Activated CD4-positive, alpha-beta T cell treated with anti-CD3 and anti-CD28 coated beads, Interleukin-2, amount 10 ng/mL, durations not matched to agents 24 days and 14 days (primary cell): ENCODE measurements around the gene HINT2. TPM values are rescaled to one million over a fixed set of nuclear protein-coding genes. Genes with fewer than 3 reads are reported as not detected.

Source experiments
- DNase-seq: peaks from one replicate; pipeline ENCODE4 v3.0.0; 2022
- H3K27ac Mint-ChIP-seq: one replicate; pipeline ENCODE4 v1.8.0; 2022; ENCODE audit warnings: mild to moderate bottlenecking, mixed read lengths
- H3K27me3 Mint-ChIP-seq: one replicate; pipeline ENCODE4 v1.8.0; 2022; ENCODE audit warnings: mixed read lengths
- H3K36me3 Mint-ChIP-seq: one replicate; pipeline ENCODE4 v1.8.0; 2022; ENCODE audit warnings: low read depth, mild to moderate bottlenecking, mixed read lengths
- H3K4me1 Mint-ChIP-seq: one replicate; pipeline ENCODE4 v1.8.0; 2021; ENCODE audit warnings: mixed read lengths
- H3K4me3 Mint-ChIP-seq: one replicate; pipeline ENCODE4 v1.8.0; 2022; ENCODE audit warnings: mild to moderate bottlenecking, moderate library complexity, mixed read lengths
- H3K9me3 Mint-ChIP-seq: one replicate; pipeline ENCODE4 v1.8.0; 2021; ENCODE audit warnings: mixed read lengths
- intact Hi-C: fragments of 100-400 bp; cut with micrococcal nuclease; formaldehyde crosslinking; loops from one replicate; pipeline ENCODE4 v1.15.1; 2023
- total RNA-seq: library from RNA; stranded (reverse); gene quantifications from 2 replicates; pipeline ENCODE4 v1.2.3, GENCODE V29; 2022

The HINT2 gene
- total RNA-seq, 1 donor from 2014 or later: 42.5 TPM

DNA sequence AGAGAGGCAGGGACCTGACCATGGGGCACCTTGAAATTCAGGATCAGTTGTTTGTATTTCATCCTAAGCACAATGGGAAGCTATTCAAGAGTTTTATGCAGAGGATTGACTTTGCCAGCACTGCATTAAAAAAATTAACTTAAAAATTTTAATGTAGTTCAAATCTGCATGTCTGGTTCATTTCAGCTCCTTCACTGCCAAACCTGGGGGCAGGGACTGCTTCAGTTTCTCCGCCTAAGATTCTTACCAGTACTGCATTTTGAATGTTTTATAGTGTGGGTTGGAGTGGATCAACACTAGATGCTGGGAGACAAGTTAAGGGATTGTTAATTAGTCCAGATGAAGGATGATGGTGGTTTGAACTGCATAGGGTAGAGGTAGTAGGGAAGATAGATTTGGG is 45.1 kb downstream of the HINT2 start:
- H3K36me3 Mint-ChIP-seq: no peaks in the 10 kb centered on the region
- intact Hi-C loops: no loop called here
- H3K4me3 Mint-ChIP-seq: no peak overlapping the region

DNA sequence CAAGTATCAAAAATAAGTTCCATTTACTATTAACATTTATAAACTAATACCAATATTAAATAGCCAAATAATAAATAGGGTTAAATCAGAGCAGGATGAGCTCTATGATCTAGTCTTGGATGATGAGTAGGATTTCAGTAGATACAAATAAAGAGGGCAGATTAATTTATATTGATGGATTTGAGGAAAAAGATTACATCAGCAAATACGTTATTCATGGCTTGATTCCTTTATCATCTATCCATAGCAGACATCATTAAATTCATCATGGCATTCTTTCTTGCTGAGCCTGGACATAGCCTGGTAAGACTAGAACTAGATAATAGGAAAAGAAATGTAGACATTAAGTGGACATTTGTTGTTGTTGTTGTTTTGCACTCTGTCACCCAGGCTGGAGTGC is 47.4 kb downstream of the HINT2 start:
- Mint-ChIP-seq H3K27me3 (no peaks in the 10 kb centered on the region), H3K27ac (no peak overlapping the region), H3K36me3 (peaks cover 5% of the 10 kb centered on the region), H3K4me3 (no peak overlapping the region), H3K4me1 (no peaks in the 10 kb centered on the region), H3K9me3 (no peaks in the 10 kb centered on the region)
- DNase-seq: no peak
- intact Hi-C loops: no loop called here

More for the DNA sequence above, 45.1 kb downstream of the HINT2 start:
- Mint-ChIP-seq H3K27ac (no peak overlapping the region), H3K4me1 (no peaks in the 10 kb centered on the region), H3K9me3 (no peaks in the 10 kb centered on the region), H3K27me3 (no peaks in the 10 kb centered on the region)
- DNase-seq: no peak

DNA sequence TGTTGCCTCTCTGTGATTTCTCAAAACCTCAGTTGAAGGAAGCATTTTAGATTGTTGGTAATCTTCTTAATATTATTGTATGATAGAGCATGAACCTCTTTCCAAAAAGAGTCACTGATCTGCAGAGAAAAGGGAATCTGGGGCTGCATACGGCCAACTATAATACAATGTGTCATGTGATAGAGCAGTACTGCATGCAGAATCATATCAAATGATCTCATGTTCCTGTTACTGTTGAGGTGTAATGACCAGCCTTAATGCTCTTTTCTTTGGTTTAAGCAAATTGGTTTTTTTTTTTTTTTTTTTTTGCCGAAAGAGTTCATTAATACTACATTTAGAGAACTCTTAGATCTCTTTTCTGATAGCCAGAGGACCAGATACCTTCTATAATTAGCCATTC is 47.8 kb downstream of the HINT2 start:
- DNase-seq: no peak
- H3K27me3 Mint-ChIP-seq: no peaks in the 10 kb centered on the region
- intact Hi-C loops: no loop called here
- H3K9me3 Mint-ChIP-seq: no peaks in the 10 kb centered on the region
- no peak overlapping the region for H3K4me3 Mint-ChIP-seq
- H3K4me1 Mint-ChIP-seq: no peaks in the 10 kb centered on the region
- H3K27ac Mint-ChIP-seq: no peak overlapping the region
- H3K36me3 Mint-ChIP-seq: peaks cover 8% of the 10 kb centered on the region

DNA sequence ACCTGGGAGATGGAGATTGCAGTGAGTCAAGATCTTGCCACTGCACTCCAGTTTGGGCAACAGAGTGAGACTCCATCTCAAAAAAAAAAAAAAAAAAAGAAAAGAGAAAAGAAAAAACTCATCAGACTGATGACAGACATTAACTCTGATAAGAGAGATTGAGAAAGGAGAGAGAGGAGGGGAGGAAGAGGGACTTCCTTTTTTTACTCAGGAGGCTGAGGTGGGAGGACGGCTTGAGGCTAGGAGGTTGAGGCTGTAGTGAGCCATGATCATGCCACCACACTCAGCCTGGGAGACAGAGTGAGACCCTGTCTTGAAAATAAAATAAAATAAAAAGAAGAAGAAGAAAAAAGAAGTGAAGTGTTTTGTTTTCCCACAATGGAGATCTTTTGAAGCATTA is 51.0 kb downstream of the HINT2 start:
- Mint-ChIP-seq H3K4me1 (peaks cover 18% of the 10 kb centered on the region), H3K27me3 (no peaks in the 10 kb centered on the region), H3K36me3 (peaks cover 21% of the 10 kb centered on the region), H3K9me3 (no peaks in the 10 kb centered on the region), H3K4me3 (no peak overlapping the region), H3K27ac (no peak overlapping the region)
- DNase-seq: no peak
- intact Hi-C loops: no loop called here

DNA sequence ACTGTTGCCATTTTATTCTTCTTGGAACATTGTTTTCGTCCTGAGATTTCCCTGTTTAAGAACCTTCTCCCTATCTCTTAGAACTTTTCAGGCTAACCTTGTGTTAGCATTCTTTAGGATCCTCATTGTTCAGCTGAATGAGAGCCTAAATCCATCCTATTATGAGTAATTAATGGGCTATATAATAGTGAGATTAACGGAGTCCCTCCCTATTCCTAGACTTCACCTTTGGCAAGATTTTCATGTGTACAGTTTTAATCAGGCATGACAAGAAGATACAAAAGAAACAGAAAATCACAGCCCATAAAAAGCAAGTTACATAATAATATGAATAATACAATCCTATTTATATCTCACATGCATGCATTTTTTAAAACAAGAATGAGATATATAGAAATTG is 51.7 kb downstream of the HINT2 start:
- Mint-ChIP-seq H3K36me3 (peaks cover 21% of the 10 kb centered on the region), H3K4me3 (no peak overlapping the region), H3K9me3 (no peaks in the 10 kb centered on the region), H3K27ac (no peak overlapping the region), H3K4me1 (peaks cover 22% of the 10 kb centered on the region), H3K27me3 (no peaks in the 10 kb centered on the region)
- intact Hi-C loops: no loop called here
- no peak for DNase-seq

Other genes with a start within 250 kb of the HINT2 start
- gene TESK1, start 209.8 kb downstream of the HINT2 start, total RNA-seq: 48.7 and 52.9 TPM in 2 replicates
- 8.1 and 9.0 TPM in 2 replicates for gene CD72, start 196.6 kb downstream of the HINT2 start, total RNA-seq
- gene SIT1, start 164.1 kb downstream of the HINT2 start, total RNA-seq: 80.4 and 81.8 TPM in 2 replicates
- gene RMRP, start 157.0 kb downstream of the HINT2 start, total RNA-seq: 5,949 and 6,301 TPM in 2 replicates
- 20.8 and 21.8 TPM in 2 replicates for gene CCDC107, start 156.8 kb downstream of the HINT2 start, total RNA-seq
- 9.9 and 10.8 TPM in 2 replicates for gene ARHGEF39, start 149.8 kb downstream of the HINT2 start, total RNA-seq
- 0.52 and 0.82 TPM in 2 replicates for gene CA9, start 141.1 kb downstream of the HINT2 start, total RNA-seq
- gene TPM2, start 125.1 kb downstream of the HINT2 start, total RNA-seq: 3.6 and 3.8 TPM in 2 replicates
- 220 and 243 TPM in 2 replicates for gene TLN1, start 82.8 kb downstream of the HINT2 start, total RNA-seq
- 27.0 and 27.6 TPM in 2 replicates for gene CREB3, start 82.4 kb downstream of the HINT2 start, total RNA-seq
- gene GBA2, start 65.8 kb downstream of the HINT2 start, total RNA-seq: 46.7 and 50.1 TPM in 2 replicates
- gene RGP1, start 65.8 kb downstream of the HINT2 start, total RNA-seq: 16.3 and 16.7 TPM in 2 replicates
- gene MSMP, start 60.8 kb downstream of the HINT2 start, total RNA-seq: 0.88 TPM in 1 of 2 replicates, not detected in the other
- gene NPR2, start 23.5 kb downstream of the HINT2 start, total RNA-seq: 11.3 and 15.4 TPM in 2 replicates
- 0.21 and 0.52 TPM in 2 replicates for gene SPAG8, start 2.8 kb downstream of the HINT2 start, total RNA-seq
- not detected in 2 replicates for gene FAM221B, start 13.7 kb upstream of the HINT2 start, total RNA-seq
- 2.0 and 2.3 TPM in 2 replicates for gene TMEM8B, start 14.2 kb upstream of the HINT2 start, total RNA-seq
- not detected in 2 replicates for gene OR13J1, start 55.4 kb upstream of the HINT2 start, total RNA-seq
- gene HRCT1, start 91.2 kb upstream of the HINT2 start, total RNA-seq: not detected in 2 replicates
- not detected in 2 replicates for gene SPAAR, start 94.4 kb upstream of the HINT2 start, total RNA-seq
- not detected in 2 replicates for gene OR2S2, start 143.1 kb upstream of the HINT2 start, total RNA-seq
- 3.9 and 4.3 TPM in 2 replicates for gene RECK, start 221.9 kb upstream of the HINT2 start, total RNA-seq